Ascending aorta (tissue), 2 donors: ENCODE measurements around the gene PAX9. TPM values are rescaled to one million over a fixed set of nuclear protein-coding genes. Genes with fewer than 3 reads are reported as not detected.

Experiments
- DNase-seq, 2 donors: peaks; one replicate each; pipeline ENCODE4 v3.0.0-alpha.2; 2019; ENCODE audit warnings: low spot score in 2 of 2
- H3K27ac ChIP-seq, 2 donors: fragments of 200-600 bp; sonication (generic); one replicate each; pipeline ENCODE4 v1.5.1; 2016 to 2017; ENCODE audit warnings: mild to moderate bottlenecking in 1 of 2
- H3K27me3 ChIP-seq: fragments of 200-600 bp; sonication (generic); one replicate; pipeline ENCODE4 v1.5.1; 2017
- H3K36me3 ChIP-seq, 2 donors: fragments of 200-600 bp; sonication (generic); one replicate each; pipeline ENCODE4 v1.5.1; 2016
- H3K4me1 ChIP-seq, 2 donors: fragments of 200-600 bp; sonication (generic); one replicate each; pipeline ENCODE4 v1.5.1; 2016 to 2017; ENCODE audit warnings: mild to moderate bottlenecking in 1 of 2
- H3K4me3 ChIP-seq, 2 donors: fragments of 200-600 bp; sonication (generic); one replicate each; pipeline ENCODE4 v1.5.1; 2016 to 2017; ENCODE audit warnings: mild to moderate bottlenecking in 1 of 2
- H3K9me3 ChIP-seq, 2 donors: fragments of 200-600 bp; sonication (generic); one replicate each; pipeline ENCODE4 v1.5.1; 2016
- intact Hi-C: fragments of 100-400 bp; cut with DNase I; formaldehyde crosslinking; loops from one replicate; pipeline ENCODE4 v1.15.1; 2023
- total RNA-seq: library from RNA; depleted of rRNA; stranded (reverse); fragments of >200 nt; gene quantifications from one replicate; pipeline ENCODE4 v1.1.0, GENCODE V29; 2016
- TF ChIP-seq, protein P1 (sequence below), 3 experiments: fragments of 200-600 bp in 2 of 3; fragments of 450-650 bp in 1 of 3; sonication (generic) in 2 of 3; IDR thresholded peaks; one replicate each; pipeline ENCODE4 v1.5.1; 2016 to 2019; ENCODE audit warnings: antibody characterized with exemption in 3 of 3, mild to moderate bottlenecking in 1 of 3, moderate library complexity in 1 of 3

Gene PAX9
- total RNA-seq, 1 donor from 2014 or later, result not detected

DNA sequence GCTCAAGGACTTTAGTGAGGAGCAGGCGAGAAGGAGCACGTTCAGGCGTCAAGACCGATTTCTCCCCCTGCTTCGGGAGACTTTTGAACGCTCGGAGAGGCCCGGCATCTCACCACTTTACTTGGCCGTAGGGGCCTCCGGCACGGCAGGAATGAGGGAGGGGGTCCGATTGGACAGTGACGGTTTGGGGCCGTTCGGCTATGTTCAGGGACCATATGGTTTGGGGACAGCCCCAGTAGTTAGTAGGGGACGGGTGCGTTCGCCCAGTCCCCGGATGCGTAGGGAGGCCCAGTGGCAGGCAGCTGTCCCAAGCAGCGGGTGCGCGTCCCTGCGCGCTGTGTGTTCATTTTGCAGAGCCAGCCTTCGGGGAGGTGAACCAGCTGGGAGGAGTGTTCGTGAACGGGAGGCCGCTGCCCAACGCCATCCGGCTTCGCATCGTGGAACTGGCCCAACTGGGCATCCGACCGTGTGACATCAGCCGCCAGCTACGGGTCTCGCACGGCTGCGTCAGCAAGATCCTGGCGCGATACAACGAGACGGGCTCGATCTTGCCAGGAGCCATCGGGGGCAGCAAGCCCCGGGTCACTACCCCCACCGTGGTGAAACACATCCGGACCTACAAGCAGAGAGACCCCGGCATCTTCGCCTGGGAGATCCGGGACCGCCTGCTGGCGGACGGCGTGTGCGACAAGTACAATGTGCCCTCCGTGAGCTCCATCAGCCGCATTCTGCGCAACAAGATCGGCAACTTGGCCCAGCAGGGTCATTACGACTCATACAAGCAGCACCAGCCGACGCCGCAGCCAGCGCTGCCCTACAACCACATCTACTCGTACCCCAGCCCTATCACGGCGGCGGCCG, 1.1 kb downstream of the PAX9 start:
- TF ChIP-seq, protein P1, sequence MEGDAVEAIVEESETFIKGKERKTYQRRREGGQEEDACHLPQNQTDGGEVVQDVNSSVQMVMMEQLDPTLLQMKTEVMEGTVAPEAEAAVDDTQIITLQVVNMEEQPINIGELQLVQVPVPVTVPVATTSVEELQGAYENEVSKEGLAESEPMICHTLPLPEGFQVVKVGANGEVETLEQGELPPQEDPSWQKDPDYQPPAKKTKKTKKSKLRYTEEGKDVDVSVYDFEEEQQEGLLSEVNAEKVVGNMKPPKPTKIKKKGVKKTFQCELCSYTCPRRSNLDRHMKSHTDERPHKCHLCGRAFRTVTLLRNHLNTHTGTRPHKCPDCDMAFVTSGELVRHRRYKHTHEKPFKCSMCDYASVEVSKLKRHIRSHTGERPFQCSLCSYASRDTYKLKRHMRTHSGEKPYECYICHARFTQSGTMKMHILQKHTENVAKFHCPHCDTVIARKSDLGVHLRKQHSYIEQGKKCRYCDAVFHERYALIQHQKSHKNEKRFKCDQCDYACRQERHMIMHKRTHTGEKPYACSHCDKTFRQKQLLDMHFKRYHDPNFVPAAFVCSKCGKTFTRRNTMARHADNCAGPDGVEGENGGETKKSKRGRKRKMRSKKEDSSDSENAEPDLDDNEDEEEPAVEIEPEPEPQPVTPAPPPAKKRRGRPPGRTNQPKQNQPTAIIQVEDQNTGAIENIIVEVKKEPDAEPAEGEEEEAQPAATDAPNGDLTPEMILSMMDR (IDR thresholded peaks at IDR 0.05), result no peak
- Histone ChIP-seq H3K4me3 (peak overlapping the region; percentile 51 to 63), H3K27me3 (peaks cover 29% of the 10 kb centered on the region), H3K9me3 (no peaks in the 10 kb centered on the region), H3K4me1 (peaks cover 7 to 24% of the 10 kb centered on the region in 2 donors), H3K36me3 (no peaks in the 10 kb centered on the region), H3K27ac (peak overlapping the region in 1 of 2 donors; percentile 4)
- DNase-seq, result no peak
- intact Hi-C loops, result loop anchor here (5.0 to 10.0 kb wide), 3 partner anchors 148 to 475 kb away; partner anchors contain the start of gene MBIP

DNA sequence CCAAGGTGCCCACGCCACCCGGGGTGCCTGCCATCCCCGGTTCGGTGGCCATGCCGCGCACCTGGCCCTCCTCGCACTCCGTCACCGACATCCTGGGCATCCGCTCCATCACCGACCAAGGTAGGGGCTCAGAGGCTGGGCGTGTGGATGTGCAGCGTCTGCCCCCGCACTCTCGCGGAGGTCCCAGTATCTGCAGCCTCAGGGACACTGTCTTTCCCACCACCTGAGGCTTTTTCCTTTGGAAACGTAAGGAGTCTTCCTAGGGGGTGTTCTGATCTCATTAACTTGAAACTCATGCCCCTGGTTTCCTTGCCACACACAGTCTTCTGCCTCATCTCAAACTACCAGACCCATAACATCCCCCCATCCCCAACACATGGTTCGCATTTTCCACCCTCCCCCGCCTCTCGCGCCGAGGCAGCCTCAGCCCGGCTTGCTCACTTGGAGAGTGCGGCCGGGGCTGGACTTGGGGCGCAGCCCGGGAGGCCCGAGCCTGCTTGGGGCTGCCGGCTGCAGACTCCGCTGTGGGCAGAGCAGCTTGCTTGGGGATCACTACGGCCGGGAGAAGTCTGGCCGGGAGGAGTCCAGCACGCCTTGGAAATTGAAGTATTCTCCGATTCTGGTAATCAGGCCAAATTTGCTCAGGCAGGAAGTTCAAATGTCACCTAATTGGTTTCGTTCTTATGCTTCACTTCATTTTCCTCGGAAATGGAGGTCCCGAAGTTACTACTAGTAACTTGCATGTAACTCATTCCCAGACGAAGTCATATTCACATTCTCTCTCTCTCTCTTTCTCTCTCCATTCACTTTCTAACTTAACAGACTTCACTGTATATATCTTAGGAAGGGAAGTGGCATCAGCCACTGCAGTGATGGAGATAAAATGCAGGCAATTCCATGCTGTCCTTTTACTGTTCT, 2.0 kb downstream of the PAX9 start:
- H3K27me3 ChIP-seq, result peaks cover 23% of the 10 kb centered on the region
- peaks cover 7 to 24% of the 10 kb centered on the region in 2 donors for H3K4me1 ChIP-seq
- no peak for DNase-seq
- H3K36me3 ChIP-seq, result no peaks in the 10 kb centered on the region
- intact Hi-C loops, result loop anchor here (5.0 to 10.0 kb wide), 3 partner anchors 149 to 474 kb away; partner anchors contain the start of gene MBIP
- no peaks in the 10 kb centered on the region for H3K9me3 ChIP-seq
- TF ChIP-seq, protein P1 (IDR thresholded peaks at IDR 0.05), result no peak
- peak overlapping the region in 1 of 2 donors; percentile 4 for H3K27ac ChIP-seq
- peak overlapping the region; percentile 51 to 63 for H3K4me3 ChIP-seq

DNA sequence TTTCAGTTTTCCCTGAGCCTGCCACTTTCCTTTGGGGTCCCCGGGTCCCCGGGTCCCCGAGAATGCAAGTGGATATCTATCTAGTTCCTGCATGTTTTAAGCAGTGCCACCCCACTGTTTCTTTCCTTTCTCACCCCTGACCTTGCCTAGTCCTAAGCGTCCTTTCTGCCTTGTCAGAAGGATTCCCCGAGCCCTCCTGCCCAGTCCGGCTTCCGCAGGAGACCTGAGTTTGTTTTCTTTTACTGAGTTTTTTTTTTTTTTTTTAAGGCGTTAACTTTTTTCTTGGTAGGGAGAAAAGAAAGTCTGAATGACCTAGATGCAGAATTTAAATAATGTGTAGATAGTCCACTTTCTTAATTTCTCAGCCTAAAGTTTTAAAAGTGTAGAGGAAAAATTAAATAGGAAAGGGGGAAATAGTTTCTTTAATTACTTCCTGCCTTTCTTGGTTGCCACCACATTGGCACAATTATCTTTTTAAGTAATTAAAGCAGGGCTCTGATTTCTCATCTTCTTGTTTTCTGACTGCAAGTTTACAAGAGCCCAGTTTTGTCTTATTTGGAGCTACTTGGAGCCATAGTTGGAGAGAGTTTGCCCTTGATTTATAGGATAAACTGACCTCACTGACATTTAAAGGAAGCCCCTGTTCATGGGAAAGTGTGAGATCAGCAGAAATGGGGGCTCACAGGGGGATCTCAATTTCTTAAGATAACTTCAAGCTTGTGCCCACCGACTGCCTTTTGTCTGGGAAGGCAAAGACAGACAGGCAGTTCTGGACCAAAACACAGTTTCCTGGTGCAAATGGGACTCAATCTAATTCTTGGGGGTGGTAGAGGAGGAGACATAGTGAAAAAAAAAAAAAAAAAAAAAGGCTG, 2.9 kb downstream of the PAX9 start:
- peak overlapping the region; percentile 51 to 63 for H3K4me3 ChIP-seq

DNA sequence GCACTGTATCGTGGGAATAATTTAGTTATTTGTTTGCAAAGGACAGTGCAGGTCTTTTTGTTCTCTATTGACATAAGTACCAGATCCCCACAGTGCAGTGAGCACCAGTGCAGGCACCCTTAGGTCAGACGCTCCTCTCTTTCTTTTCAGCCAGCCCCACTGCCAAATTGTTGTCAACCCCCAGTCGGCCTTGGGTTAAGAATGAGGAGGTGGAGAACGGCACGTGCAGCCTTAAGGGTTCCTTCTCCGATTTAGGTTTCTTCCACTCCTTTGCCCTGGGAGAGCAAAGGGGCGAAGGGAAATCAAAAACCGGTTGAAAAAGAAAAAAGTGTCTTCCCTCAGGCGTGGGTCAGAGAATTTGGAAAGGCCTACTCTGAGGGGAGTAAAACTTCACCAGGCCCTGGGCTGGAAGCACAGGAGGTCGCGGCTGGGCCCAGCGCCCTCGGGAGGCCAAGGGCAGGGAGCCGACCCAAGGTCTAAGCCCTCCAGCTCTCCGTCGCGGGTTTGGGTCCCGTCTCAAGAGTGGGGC, 4.3 kb downstream of the PAX9 start:
- no peak for DNase-seq
- no peaks in the 10 kb centered on the region for H3K9me3 ChIP-seq
- intact Hi-C loops, result loop anchor here (10.0 kb wide), 1 partner anchor 151 kb away; no protein-coding TSS in a partner anchor
- H3K36me3 ChIP-seq, result no peaks in the 10 kb centered on the region
- peaks cover 7 to 24% of the 10 kb centered on the region in 2 donors for H3K4me1 ChIP-seq
- H3K27ac ChIP-seq, result no peak overlapping the region
- no peak overlapping the region for H3K4me3 ChIP-seq
- H3K27me3 ChIP-seq, result peaks cover 19% of the 10 kb centered on the region
- TF ChIP-seq, protein P1 (IDR thresholded peaks at IDR 0.05), result no peak

More for the DNA sequence above, 2.9 kb downstream of the PAX9 start:
- intact Hi-C loops, result loop anchor here (5.0 to 10.0 kb wide), 3 partner anchors 150 to 473 kb away; partner anchors contain the start of gene MBIP
- Histone ChIP-seq H3K4me1 (peaks cover 7 to 24% of the 10 kb centered on the region in 2 donors), H3K27me3 (peaks cover 23% of the 10 kb centered on the region), H3K36me3 (no peaks in the 10 kb centered on the region), H3K9me3 (no peaks in the 10 kb centered on the region), H3K27ac (no peak overlapping the region)
- DNase-seq, result no peak
- TF ChIP-seq, protein P1 (IDR thresholded peaks at IDR 0.05), result no peak
